IMR-90 (cell line): Measurements from ENCODE around the gene COMMD1. TPM values are rescaled to one million over a fixed set of nuclear protein-coding genes. Genes with fewer than 3 reads are reported as not detected.

ENCODE experiments used
- ATAC-seq: fragments of 200-7000 bp; cut with Tn5 transposase; 2 replicates; pipeline ENCODE4 v1.9.1; 2020; ENCODE audit warnings: low read depth, mild to moderate bottlenecking, moderate library complexity
- BruUV-seq: library from RNA; stranded (reverse); fragments of 400-500 nt; replicated peaks from 2 replicates; lab custom pipeline; 2021; lab: Mats Ljungman, UMichigan
- CTCF ChIA-PET: fragments of 300-600 bp; formaldehyde crosslinking; extraction: SDS; loops from one replicate; lab custom pipeline; 2021; ENCODE audit warnings: antibody characterized with exemption; lab: Yijun Ruan, JAX
- POLR2A ChIA-PET: fragments of 300-600 bp; sonication (Branson Sonifier 250); formaldehyde crosslinking; loops from one replicate; lab custom pipeline; 2022; ENCODE audit warnings: antibody characterized with exemption; ENCODE audit not compliant: unreplicated experiment; lab: Charles Lee
- DNase-seq: peaks from one replicate; pipeline ENCODE4 v3.0.0; 2013
- H2AFZ ChIP-seq: replicated peaks from 2 replicates; pipeline ENCODE3; 2013; ENCODE audit warnings: low read length, mild to moderate bottlenecking; ENCODE audit not compliant: poor library complexity
- H2AK5ac ChIP-seq: 2 replicates; pipeline ENCODE4 v1.6.1; 2013; ENCODE audit warnings: low read depth, low read length, inconsistent platforms
- H2AK9ac ChIP-seq: replicated peaks from 2 replicates; pipeline ENCODE3; 2013; ENCODE audit warnings: mild to moderate bottlenecking, low read depth, low read length, moderate library complexity; ENCODE audit not compliant: poor library complexity
- H2BK120ac ChIP-seq: 2 replicates; pipeline ENCODE4 v1.6.1; 2013; ENCODE audit warnings: low read depth, low read length, inconsistent platforms
- H2BK15ac ChIP-seq: 3 replicates; pipeline ENCODE4 v1.6.1; 2013; ENCODE audit warnings: low read depth, low read length, inconsistent platforms
- H2BK20ac ChIP-seq: 2 replicates; pipeline ENCODE4 v1.6.1; 2013; ENCODE audit warnings: low read depth, mild to moderate bottlenecking, inconsistent platforms, low read length, moderate library complexity
- H2BK5ac ChIP-seq: 2 replicates; pipeline ENCODE4 v1.6.1; 2013; ENCODE audit warnings: mild to moderate bottlenecking, low read depth, low read length, inconsistent platforms; ENCODE audit not compliant: poor library complexity, severe bottlenecking
- H3K14ac ChIP-seq: replicated peaks from 2 replicates; pipeline ENCODE4 v1.6.1; 2013; ENCODE audit warnings: low read depth, low read length, inconsistent platforms
- H3K18ac ChIP-seq: 2 replicates; pipeline ENCODE4 v1.6.1; 2013; ENCODE audit warnings: low read depth, low read length, control low read depth
- H3K23ac ChIP-seq: 2 replicates; pipeline ENCODE4 v1.6.1; 2013; ENCODE audit warnings: low read depth, low read length, inconsistent platforms
- H3K27ac ChIP-seq: 2 replicates; pipeline ENCODE4 v1.5.1; 2013; ENCODE audit warnings: mild to moderate bottlenecking, control low read depth, low read length; ENCODE audit not compliant: insufficient read depth
- H3K27me3 ChIP-seq: 2 replicates; pipeline ENCODE4 v1.6.1; 2013; ENCODE audit warnings: low read length; ENCODE audit not compliant: control insufficient read depth, insufficient read depth
- H3K36me3 ChIP-seq: 2 replicates; pipeline ENCODE4 v1.6.1; 2013; ENCODE audit warnings: low read length, mixed read lengths; ENCODE audit not compliant: control insufficient read depth, insufficient read depth
- H3K4ac ChIP-seq: 2 replicates; pipeline ENCODE4 v1.6.1; 2013; ENCODE audit warnings: low read depth, low read length, inconsistent platforms
- H3K4me1 ChIP-seq: 2 replicates; pipeline ENCODE4 v1.6.1; 2013; ENCODE audit warnings: low read length, mixed read lengths; ENCODE audit not compliant: control insufficient read depth, insufficient read depth
- H3K4me2 ChIP-seq: 2 replicates; pipeline ENCODE4 v1.6.1; 2013; ENCODE audit warnings: low read depth, mild to moderate bottlenecking, control low read depth, low read length, moderate library complexity
- H3K4me3 ChIP-seq: 2 replicates; pipeline ENCODE4 v1.5.1; 2013; ENCODE audit warnings: low read depth, mild to moderate bottlenecking, control low read depth, low read length, moderate library complexity; ENCODE audit not compliant: insufficient read depth
- H3K56ac ChIP-seq: 2 replicates; pipeline ENCODE4 v1.6.1; 2013; ENCODE audit warnings: low read length, inconsistent platforms; ENCODE audit not compliant: insufficient read depth; ENCODE audit errors: extremely low read depth
- H3K79me1 ChIP-seq, 2 experiments: 2 replicates each; pipeline ENCODE4 v1.6.1; 2013; ENCODE audit warnings: low read length in 2 of 2, inconsistent platforms in 1 of 2, low read depth in 1 of 2
- H3K9ac ChIP-seq: 2 replicates; pipeline ENCODE4 v1.6.1; 2013; ENCODE audit warnings: low read depth, low read length, control low read depth
- H3K9me1 ChIP-seq: 2 replicates; pipeline ENCODE4 v1.6.1; 2013; ENCODE audit warnings: low read length, inconsistent platforms; ENCODE audit not compliant: insufficient read depth
- H3K9me3 ChIP-seq: 2 replicates; pipeline ENCODE4 v1.6.1; 2013; ENCODE audit warnings: low read length; ENCODE audit not compliant: control insufficient read depth, insufficient read depth
- H4K20me1 ChIP-seq: 2 replicates; pipeline ENCODE4 v1.6.1; 2013; ENCODE audit warnings: low read length, inconsistent platforms; ENCODE audit not compliant: insufficient read depth
- H4K5ac ChIP-seq: 2 replicates; pipeline ENCODE4 v1.6.1; 2013; ENCODE audit warnings: mild to moderate bottlenecking, low read depth, low read length, control low read depth
- H4K8ac ChIP-seq, 2 experiments: 2 replicates each; pipeline ENCODE4 v1.6.1; 2013; ENCODE audit warnings: low read depth in 2 of 2, low read length in 2 of 2, control low read depth in 1 of 2, inconsistent platforms in 1 of 2
- H4K91ac ChIP-seq: 2 replicates; pipeline ENCODE4 v1.6.1; 2013; ENCODE audit warnings: low read depth, low read length, inconsistent platforms; ENCODE audit not compliant: insufficient read depth
- BHLHE40 ChIP-seq: fragments of 150-350 bp; IDR thresholded peaks from 2 replicates; pipeline ENCODE4 v1.6.1; 2016; ENCODE audit warnings: mild to moderate bottlenecking, low read depth, low read length
- CEBPB ChIP-seq: IDR thresholded peaks from 2 replicates; pipeline ENCODE4 v1.6.1; 2012; ENCODE audit warnings: low read depth, low read length, improper control_type of control experiment
- CHD1 ChIP-seq: IDR thresholded peaks from 2 replicates; pipeline ENCODE4 v1.6.1; 2012; ENCODE audit warnings: low read depth, low read length, improper control_type of control experiment
- FOS ChIP-seq: fragments of 150-350 bp; IDR thresholded peaks from 2 replicates; pipeline ENCODE4 v1.6.1; 2016; ENCODE audit warnings: low read depth, low read length
- MAFK ChIP-seq: IDR thresholded peaks from 2 replicates; pipeline ENCODE4 v1.6.1; 2012; ENCODE audit warnings: low read depth, low read length, improper control_type of control experiment
- MAZ ChIP-seq: IDR thresholded peaks from 2 replicates; pipeline ENCODE4 v1.6.1; 2012; ENCODE audit warnings: low read depth, mild to moderate bottlenecking, low read length, improper control_type of control experiment, moderate library complexity, borderline replicate concordance
- MXI1 ChIP-seq: IDR thresholded peaks from 2 replicates; pipeline ENCODE4 v1.6.1; 2012; ENCODE audit warnings: low read depth, mild to moderate bottlenecking, low read length, moderate library complexity, borderline replicate concordance
- NFE2L2 ChIP-seq: fragments of 150-350 bp; IDR thresholded peaks from 2 replicates; pipeline ENCODE4 v1.6.1; 2016; ENCODE audit warnings: low read depth, mild to moderate bottlenecking, low read length
- POLR2A ChIP-seq: IDR thresholded peaks from 2 replicates; pipeline ENCODE4 v1.6.1; 2012; ENCODE audit warnings: mild to moderate bottlenecking, low read depth, low read length
- RAD21 ChIP-seq: IDR thresholded peaks from 2 replicates; pipeline ENCODE4 v1.6.1; 2012; ENCODE audit warnings: low read length, improper control_type of control experiment
- RCOR1 ChIP-seq: IDR thresholded peaks from 2 replicates; pipeline ENCODE4 v1.6.1; 2012; ENCODE audit warnings: mild to moderate bottlenecking, low read length, improper control_type of control experiment; ENCODE audit not compliant: insufficient replicate concordance
- RFX5 ChIP-seq: IDR thresholded peaks from 2 replicates; pipeline ENCODE4 v1.8.0; 2012; ENCODE audit warnings: low read depth, mild to moderate bottlenecking, low read length, moderate library complexity
- SMC3 ChIP-seq: fragments of 150-350 bp; IDR thresholded peaks from 2 replicates; pipeline ENCODE4 v1.6.1; 2016; ENCODE audit warnings: low read depth, mild to moderate bottlenecking, antibody characterized with exemption, low read length, moderate library complexity
- dilution Hi-C: fragments of 300-500 bp; cut with HindIII; formaldehyde crosslinking; loops from one replicate; pipeline ENCODE4 v1.14.3; 2018; ENCODE audit warnings: low sequenced_read_pairs; ENCODE audit not compliant: unreplicated experiment
- in situ Hi-C: fragments of 300-500 bp; cut with MboI; formaldehyde crosslinking; loops from 3 replicates; pipeline ENCODE4 v1.14.3; 2019; ENCODE audit warnings: low sequenced_read_pairs, inconsistent platforms, mixed read lengths
- intact Hi-C: fragments of 100-400 bp; cut with micrococcal nuclease; formaldehyde crosslinking; loops from 2 replicates; pipeline ENCODE4 v1.10.0; 2022
- polyA plus RNA-seq, 3 experiments: library from polyadenylated mRNA; depleted of rRNA; stranded (reverse); fragments of >200 nt; gene quantifications; 2 replicates each; pipeline ENCODE4 v1.2.3, GENCODE V29; 2012; ENCODE audit warnings: low replicate concordance in 1 of 3
- total RNA-seq: library from RNA; depleted of rRNA; stranded (reverse); fragments of >200 nt; gene quantifications from 2 replicates; pipeline ENCODE4 v1.2.3, GENCODE V29; 2012
- TF ChIP-seq, protein P1 (sequence below): conservative IDR thresholded peaks from 2 replicates; pipeline ENCODE4 v1.5.1; 2012; ENCODE audit warnings: mild to moderate bottlenecking, low read depth, low read length, improper control_type of control experiment
- TF ChIP-seq, protein P2 (sequence below): fragments of 150-350 bp; IDR thresholded peaks from 2 replicates; pipeline ENCODE4 v1.6.1; 2017; ENCODE audit warnings: mild to moderate bottlenecking, antibody characterized with exemption, low read length, low read depth
- TF ChIP-seq, protein P3 (sequence below): fragments of 150-350 bp; IDR thresholded peaks from 2 replicates; pipeline ENCODE4 v1.6.1; 2016; ENCODE audit warnings: low read depth, mild to moderate bottlenecking, low read length, moderate library complexity, borderline replicate concordance

Gene COMMD1
- total and polyA plus RNA-seq, 2 of the 4 experiments (the other 2 are of a cell fraction), result 42.8 to 60.4 TPM

DNA sequence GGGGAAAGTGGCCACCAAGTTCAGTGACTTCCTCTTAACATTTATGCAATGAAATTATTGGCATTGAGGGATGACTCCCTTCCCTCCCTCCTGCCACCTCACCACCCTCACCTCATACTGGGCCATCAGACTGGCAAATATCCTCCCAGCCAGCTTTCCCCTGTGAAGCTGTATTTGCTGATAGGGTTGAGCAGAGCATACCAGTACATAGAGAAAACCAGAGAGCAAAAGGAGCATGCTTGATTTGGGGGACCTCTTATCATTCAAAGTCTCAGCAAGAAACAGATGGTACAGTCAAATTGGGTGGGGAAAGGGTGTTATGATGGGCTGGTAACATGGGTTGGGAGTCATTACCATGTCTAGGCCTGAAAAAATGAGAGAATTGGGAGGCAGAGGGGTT, 271.3 kb downstream of the COMMD1 start:
- no peak for DNase-seq
- H3K9ac ChIP-seq, result no peak overlapping the region
- H3K36me3 ChIP-seq, result no peaks in the 10 kb centered on the region
- no peak overlapping the region for H2AK9ac ChIP-seq
- no peak overlapping the region for H2AK5ac ChIP-seq
- H3K27ac ChIP-seq, result no peak overlapping the region
- H2BK5ac ChIP-seq, result no peak overlapping the region
- H3K9me1 ChIP-seq, result no peaks in the 10 kb centered on the region
- H2BK15ac ChIP-seq, result no peak overlapping the region
- ChIA-PET CTCF (interaction anchor here (0.5 kb wide), 1 partner anchor 22 kb away, joined by 3 read pairs; no protein-coding TSS in a partner anchor), POLR2A (no interaction called here)
- no peaks in the 10 kb centered on the region for H4K20me1 ChIP-seq
- H3K4me1 ChIP-seq, result no peaks in the 10 kb centered on the region
- H3K4me3 ChIP-seq, result no peak overlapping the region
- no peak overlapping the region for H3K23ac ChIP-seq
- H2AFZ ChIP-seq, result no peak overlapping the region
- no peak overlapping the region for H3K18ac ChIP-seq
- no peak for TF ChIP-seq CEBPB
- TF ChIP-seq, protein P1, sequence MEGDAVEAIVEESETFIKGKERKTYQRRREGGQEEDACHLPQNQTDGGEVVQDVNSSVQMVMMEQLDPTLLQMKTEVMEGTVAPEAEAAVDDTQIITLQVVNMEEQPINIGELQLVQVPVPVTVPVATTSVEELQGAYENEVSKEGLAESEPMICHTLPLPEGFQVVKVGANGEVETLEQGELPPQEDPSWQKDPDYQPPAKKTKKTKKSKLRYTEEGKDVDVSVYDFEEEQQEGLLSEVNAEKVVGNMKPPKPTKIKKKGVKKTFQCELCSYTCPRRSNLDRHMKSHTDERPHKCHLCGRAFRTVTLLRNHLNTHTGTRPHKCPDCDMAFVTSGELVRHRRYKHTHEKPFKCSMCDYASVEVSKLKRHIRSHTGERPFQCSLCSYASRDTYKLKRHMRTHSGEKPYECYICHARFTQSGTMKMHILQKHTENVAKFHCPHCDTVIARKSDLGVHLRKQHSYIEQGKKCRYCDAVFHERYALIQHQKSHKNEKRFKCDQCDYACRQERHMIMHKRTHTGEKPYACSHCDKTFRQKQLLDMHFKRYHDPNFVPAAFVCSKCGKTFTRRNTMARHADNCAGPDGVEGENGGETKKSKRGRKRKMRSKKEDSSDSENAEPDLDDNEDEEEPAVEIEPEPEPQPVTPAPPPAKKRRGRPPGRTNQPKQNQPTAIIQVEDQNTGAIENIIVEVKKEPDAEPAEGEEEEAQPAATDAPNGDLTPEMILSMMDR, result no peak
- no peak for TF ChIP-seq POLR2A
- TF ChIP-seq, protein P2, sequence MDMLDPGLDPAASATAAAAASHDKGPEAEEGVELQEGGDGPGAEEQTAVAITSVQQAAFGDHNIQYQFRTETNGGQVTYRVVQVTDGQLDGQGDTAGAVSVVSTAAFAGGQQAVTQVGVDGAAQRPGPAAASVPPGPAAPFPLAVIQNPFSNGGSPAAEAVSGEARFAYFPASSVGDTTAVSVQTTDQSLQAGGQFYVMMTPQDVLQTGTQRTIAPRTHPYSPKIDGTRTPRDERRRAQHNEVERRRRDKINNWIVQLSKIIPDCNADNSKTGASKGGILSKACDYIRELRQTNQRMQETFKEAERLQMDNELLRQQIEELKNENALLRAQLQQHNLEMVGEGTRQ, result no peak
- TF ChIP-seq MAZ, result no peak
- no peak for TF ChIP-seq RFX5
- no peak for TF ChIP-seq CHD1
- no peak for TF ChIP-seq RAD21
- TF ChIP-seq, protein P3, sequence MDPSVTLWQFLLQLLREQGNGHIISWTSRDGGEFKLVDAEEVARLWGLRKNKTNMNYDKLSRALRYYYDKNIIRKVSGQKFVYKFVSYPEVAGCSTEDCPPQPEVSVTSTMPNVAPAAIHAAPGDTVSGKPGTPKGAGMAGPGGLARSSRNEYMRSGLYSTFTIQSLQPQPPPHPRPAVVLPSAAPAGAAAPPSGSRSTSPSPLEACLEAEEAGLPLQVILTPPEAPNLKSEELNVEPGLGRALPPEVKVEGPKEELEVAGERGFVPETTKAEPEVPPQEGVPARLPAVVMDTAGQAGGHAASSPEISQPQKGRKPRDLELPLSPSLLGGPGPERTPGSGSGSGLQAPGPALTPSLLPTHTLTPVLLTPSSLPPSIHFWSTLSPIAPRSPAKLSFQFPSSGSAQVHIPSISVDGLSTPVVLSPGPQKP, result no peak
- TF ChIP-seq MXI1, result no peak
- TF ChIP-seq FOS, result no peak
- TF ChIP-seq MAFK, result no peak
- TF ChIP-seq RCOR1, result no peak
- no peak for TF ChIP-seq NFE2L2
- no peak for TF ChIP-seq BHLHE40
- TF ChIP-seq SMC3, result no peak
- no peaks in the 10 kb centered on the region for H3K9me3 ChIP-seq
- no peak for ATAC-seq
- no peaks in the 10 kb centered on the region for H3K79me1 ChIP-seq
- in situ Hi-C loops (no loop called here), intact Hi-C loops (no loop called here), dilution Hi-C loops (no loop called here)
- H3K4me2 ChIP-seq, result no peak overlapping the region
- no peak overlapping the region for H4K8ac ChIP-seq
- no TSS peak for BruUV-seq
- no peak overlapping the region for H4K5ac ChIP-seq
- H3K14ac ChIP-seq, result no peak overlapping the region
- no peak overlapping the region for H2BK20ac ChIP-seq
- no peak overlapping the region for H3K56ac ChIP-seq
- H2BK120ac ChIP-seq, result no peak overlapping the region
- no peaks in the 10 kb centered on the region; the same call in 1 of the 2 replicates for H3K27me3 ChIP-seq
- H3K4ac ChIP-seq, result no peak overlapping the region
- no peak overlapping the region for H4K91ac ChIP-seq
